Neural crest cell (in vitro differentiated cells): ENCODE results near the gene VPS26B. TPM values are rescaled to one million over a fixed set of nuclear protein-coding genes. Genes with fewer than 3 reads are reported as not detected.

Experiments used
- DNase-seq: peaks from one replicate; pipeline ENCODE4 v3.0.0; 2021; ENCODE audit warnings: low read depth, mixed read lengths, low spot score
- H3K27ac Mint-ChIP-seq: one replicate; pipeline ENCODE4 v1.8.0; 2021; ENCODE audit warnings: mild to moderate bottlenecking, mixed read lengths; ENCODE audit not compliant: unreplicated experiment
- H3K27me3 Mint-ChIP-seq: 2 replicates; pipeline ENCODE4 v1.8.0; 2021; ENCODE audit warnings: low read depth, mild to moderate bottlenecking, mixed read lengths
- H3K36me3 Mint-ChIP-seq: 2 replicates; pipeline ENCODE4 v1.8.0; 2021; ENCODE audit warnings: low read depth, mild to moderate bottlenecking, mixed read lengths
- H3K4me1 Mint-ChIP-seq: 2 replicates; pipeline ENCODE4 v1.8.0; 2021; ENCODE audit warnings: mixed read lengths
- H3K4me3 Mint-ChIP-seq: one replicate; pipeline ENCODE4 v1.8.0; 2021; ENCODE audit warnings: mild to moderate bottlenecking, mixed read lengths
- H3K9me3 Mint-ChIP-seq: 2 replicates; pipeline ENCODE4 v1.8.0; 2021; ENCODE audit warnings: mixed read lengths
- total RNA-seq: library from RNA; stranded (reverse); gene quantifications from 2 replicates; pipeline ENCODE4 v1.2.1, GENCODE V29; 2021
- TF ChIP-seq, protein P1 (sequence below): fragments of 200-600 bp; sonication (generic); conservative IDR thresholded peaks from 2 replicates; pipeline ENCODE4 v1.5.0; 2021; ENCODE audit warnings: antibody characterized with exemption, mild to moderate bottlenecking

The VPS26B gene
- total RNA-seq, 1 donor from 2014 or later: 45.6 TPM

GRCh38 chr11:134272381-134273316 lies 48.2 kb downstream of the VPS26B start:
- TF ChIP-seq, protein P1, sequence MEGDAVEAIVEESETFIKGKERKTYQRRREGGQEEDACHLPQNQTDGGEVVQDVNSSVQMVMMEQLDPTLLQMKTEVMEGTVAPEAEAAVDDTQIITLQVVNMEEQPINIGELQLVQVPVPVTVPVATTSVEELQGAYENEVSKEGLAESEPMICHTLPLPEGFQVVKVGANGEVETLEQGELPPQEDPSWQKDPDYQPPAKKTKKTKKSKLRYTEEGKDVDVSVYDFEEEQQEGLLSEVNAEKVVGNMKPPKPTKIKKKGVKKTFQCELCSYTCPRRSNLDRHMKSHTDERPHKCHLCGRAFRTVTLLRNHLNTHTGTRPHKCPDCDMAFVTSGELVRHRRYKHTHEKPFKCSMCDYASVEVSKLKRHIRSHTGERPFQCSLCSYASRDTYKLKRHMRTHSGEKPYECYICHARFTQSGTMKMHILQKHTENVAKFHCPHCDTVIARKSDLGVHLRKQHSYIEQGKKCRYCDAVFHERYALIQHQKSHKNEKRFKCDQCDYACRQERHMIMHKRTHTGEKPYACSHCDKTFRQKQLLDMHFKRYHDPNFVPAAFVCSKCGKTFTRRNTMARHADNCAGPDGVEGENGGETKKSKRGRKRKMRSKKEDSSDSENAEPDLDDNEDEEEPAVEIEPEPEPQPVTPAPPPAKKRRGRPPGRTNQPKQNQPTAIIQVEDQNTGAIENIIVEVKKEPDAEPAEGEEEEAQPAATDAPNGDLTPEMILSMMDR: no peak
- Mint-ChIP-seq H3K9me3 (no peaks in the 10 kb centered on the region), H3K27me3 (peaks cover 78% of the 10 kb centered on the region), H3K4me1 (peaks cover 31% of the 10 kb centered on the region), H3K36me3 (no peaks in the 10 kb centered on the region), H3K4me3 (peak overlapping the region; percentile 50), H3K27ac (no peak overlapping the region)
- DNase-seq: no peak

- Mint-ChIP-seq H3K27me3 (peaks cover 81% of the 10 kb centered on the region), H3K36me3 (no peaks in the 10 kb centered on the region), H3K4me1 (peaks cover 25% of the 10 kb centered on the region), H3K4me3 (peak overlapping the region; percentile 50), H3K9me3 (no peaks in the 10 kb centered on the region), H3K27ac (no peak overlapping the region)
- TF ChIP-seq, protein P1: no peak
- no peak for DNase-seq
Observed at GRCh38 chr11:134273317-134273712, 48.8 kb downstream of the VPS26B start.

DNA sequence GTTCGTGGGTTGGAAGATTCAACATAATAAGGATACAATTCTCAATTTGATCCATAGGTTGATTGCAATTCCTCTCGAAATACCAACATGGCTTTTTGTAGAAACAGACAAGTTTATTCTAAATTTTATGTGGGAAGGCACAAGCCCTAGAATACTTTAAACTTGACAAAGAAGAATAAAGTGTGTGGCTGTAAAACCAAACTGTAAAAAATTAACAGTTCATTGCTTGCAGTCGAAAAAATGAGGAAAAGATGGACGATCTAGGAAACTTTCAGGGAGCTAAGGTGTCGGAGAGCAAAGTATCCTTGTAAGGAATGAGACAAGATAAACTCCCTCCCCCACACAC lies 50.7 kb downstream of the VPS26B start:
- H3K27ac Mint-ChIP-seq: no peak overlapping the region
- H3K9me3 Mint-ChIP-seq: no peaks in the 10 kb centered on the region
- DNase-seq: no peak
- peaks cover 94% of the 10 kb centered on the region for H3K27me3 Mint-ChIP-seq
- H3K36me3 Mint-ChIP-seq: no peaks in the 10 kb centered on the region
- peaks cover 24% of the 10 kb centered on the region for H3K4me1 Mint-ChIP-seq
- peak overlapping the region; percentile 87 for H3K4me3 Mint-ChIP-seq
- TF ChIP-seq, protein P1: no peak

GRCh38 chr11:134275534-134276395 lies 51.3 kb downstream of the VPS26B start, which contains the start of gene GLB1L3:
GLB1L3 (plus strand) TSS chr11:134276379; CDS start chr11:134276741, 362 bp downstream.
- Mint-ChIP-seq H3K9me3 (no peaks in the 10 kb centered on the region), H3K4me1 (peaks cover 24% of the 10 kb centered on the region), H3K27me3 (peaks cover 92% of the 10 kb centered on the region), H3K4me3 (peak within 1 kb of the TSS; percentile 88), H3K27ac (no peak within 1 kb of the TSS), H3K36me3 (no peaks in the 10 kb centered on the region)
- DNase-seq: peak; percentile 33
- TF ChIP-seq, protein P1: peak; percentile 49

DNA sequence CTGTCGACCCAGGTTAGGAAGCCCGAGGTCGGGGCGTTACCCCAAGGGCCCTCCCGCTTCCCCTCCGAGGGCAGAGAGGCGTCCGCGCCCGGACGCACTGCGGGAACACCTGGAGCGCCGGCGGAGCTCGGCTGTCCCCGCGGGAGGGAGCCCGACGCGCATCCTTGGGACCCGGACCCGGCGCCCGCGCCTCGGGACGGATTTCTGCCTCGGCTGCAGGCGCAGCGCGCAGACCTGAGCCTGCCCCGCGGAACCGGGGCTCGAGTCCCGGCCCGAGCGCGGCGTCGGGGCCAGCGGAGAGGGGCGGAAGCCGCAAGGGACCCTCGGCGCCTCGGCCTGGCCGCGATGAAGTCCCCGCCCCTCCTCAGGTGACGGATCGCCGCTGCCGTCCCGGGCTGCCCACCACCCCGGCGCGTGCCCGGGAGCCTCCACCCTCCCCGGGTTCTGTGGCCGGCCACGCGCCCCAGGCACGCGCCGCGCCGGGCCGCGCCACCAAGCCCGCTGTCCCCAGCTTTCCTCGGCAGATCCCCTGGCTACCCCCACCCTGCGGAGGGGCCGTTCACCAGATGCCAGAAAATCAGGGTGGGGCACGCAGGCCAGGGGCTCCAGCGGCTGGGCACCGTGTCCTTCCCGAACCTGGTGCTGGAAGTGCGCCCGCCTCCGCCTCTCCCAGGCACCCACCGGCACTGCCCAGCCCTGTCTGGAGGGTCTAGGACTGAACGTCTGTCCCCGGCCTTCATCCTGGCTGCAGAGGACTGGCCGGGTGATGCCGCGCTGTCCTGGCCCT lies 52.1 kb downstream of the VPS26B start:
- Mint-ChIP-seq H3K36me3 (no peaks in the 10 kb centered on the region), H3K27ac (no peak overlapping the region), H3K27me3 (peaks cover 86% of the 10 kb centered on the region), H3K9me3 (no peaks in the 10 kb centered on the region), H3K4me3 (peak overlapping the region; percentile 87), H3K4me1 (peaks cover 24% of the 10 kb centered on the region)
- no peak for DNase-seq
- TF ChIP-seq, protein P1: peak; percentile 7
